ENCODE data around the gene PRODH.
"Not testable (repeated sequence)": the region's sequence is repeated elsewhere in the genome, so short reads cannot be mapped to it uniquely, and the experiment has no call there.

The PRODH gene

GRCh38 chr22:18954303-18954989, 18.4 kb upstream of the PRODH start:
- not testable (repeated sequence) for FAIRE-seq

DNA sequence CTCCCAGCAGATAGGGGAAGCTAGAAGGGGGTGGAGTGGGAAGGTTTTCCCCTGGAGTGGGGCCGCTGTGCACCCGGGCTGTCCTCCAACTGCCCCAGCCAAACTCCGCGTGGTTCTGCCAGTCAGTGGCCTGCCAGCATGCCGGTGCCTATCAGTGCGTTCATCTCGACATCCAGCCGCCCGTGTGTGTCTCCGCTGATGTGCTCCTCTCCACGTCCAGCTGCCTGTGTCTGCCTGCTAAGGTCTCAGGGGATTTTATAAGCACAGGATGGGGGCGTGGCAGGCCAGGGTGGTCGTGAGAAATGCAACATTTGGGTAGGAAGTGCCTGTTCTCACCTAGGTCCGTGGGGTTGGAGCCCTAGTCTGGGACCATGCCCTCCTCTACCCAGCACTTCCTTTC, 17.0 kb upstream of the PRODH start:
- not testable (repeated sequence) for FAIRE-seq

DNA sequence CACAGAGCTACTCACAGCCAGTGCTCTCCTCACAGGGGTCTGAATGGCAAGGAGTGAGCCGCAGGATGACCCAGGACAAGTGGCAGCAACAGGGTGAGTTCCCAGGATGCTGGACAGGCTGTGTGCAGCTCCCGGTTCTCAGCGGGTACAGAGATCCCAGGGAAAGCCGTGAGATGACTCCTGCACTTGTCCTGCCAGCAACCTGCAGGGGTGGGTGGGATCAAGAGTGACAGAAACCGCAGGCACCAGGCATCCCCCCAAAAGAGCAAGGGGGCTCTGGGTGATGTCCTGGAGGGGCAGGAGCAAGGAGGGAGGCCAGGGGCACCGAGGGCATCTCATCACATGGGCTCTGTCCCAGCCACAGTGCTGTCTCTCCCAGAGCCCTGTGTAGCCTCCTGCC, 15.9 kb upstream of the PRODH start:
- FAIRE-seq = no peak

GRCh38 chr22:18950141-18950540, 14.0 kb upstream of the PRODH start:
- no peak for FAIRE-seq

- no peak for FAIRE-seq
Observed at GRCh38 chr22:18947905-18948304, 11.8 kb upstream of the PRODH start.

- FAIRE-seq = not testable (repeated sequence)
Observed at GRCh38 chr22:18947105-18947504, 11.0 kb upstream of the PRODH start.

DNA sequence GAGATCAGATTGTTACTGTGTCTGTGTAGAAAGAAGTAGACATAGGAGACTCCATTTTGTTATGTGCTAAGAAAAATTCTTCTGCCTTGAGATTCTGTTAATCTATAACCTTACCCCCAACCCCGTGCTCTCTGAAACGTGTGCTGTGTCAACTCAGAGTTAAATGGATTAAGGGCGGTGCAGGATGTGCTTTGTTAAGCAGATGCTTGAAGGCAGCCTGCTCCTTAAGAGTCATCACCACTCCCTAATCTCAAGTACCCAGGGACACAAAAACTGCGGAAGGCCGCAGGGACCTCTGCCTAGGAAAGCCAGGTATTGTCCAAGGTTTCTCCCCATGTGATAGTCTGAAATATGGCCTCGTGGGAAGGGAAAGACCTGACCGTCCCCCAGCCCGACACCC, 2.6 kb upstream of the PRODH start:
- FAIRE-seq = not testable (repeated sequence)

- FAIRE-seq = not testable (repeated sequence)
Observed at GRCh38 chr22:18934688-18935087, 1.4 kb downstream of the PRODH start.

GRCh38 chr22:18933914-18934313, 2.2 kb downstream of the PRODH start:
- FAIRE-seq = no peak

GRCh38 chr22:18931905-18932652, 4.0 kb downstream of the PRODH start:
- no peak for FAIRE-seq

- FAIRE-seq = no peak
Observed at GRCh38 chr22:18929459-18929858, 6.6 kb downstream of the PRODH start.

- FAIRE-seq = no peak
Observed at GRCh38 chr22:18927573-18927972, 8.5 kb downstream of the PRODH start.

GRCh38 chr22:18927020-18927419, 9.1 kb downstream of the PRODH start:
- FAIRE-seq = no peak

- no peak for FAIRE-seq
Observed at GRCh38 chr22:18925368-18926064, 10.6 kb downstream of the PRODH start.

DNA sequence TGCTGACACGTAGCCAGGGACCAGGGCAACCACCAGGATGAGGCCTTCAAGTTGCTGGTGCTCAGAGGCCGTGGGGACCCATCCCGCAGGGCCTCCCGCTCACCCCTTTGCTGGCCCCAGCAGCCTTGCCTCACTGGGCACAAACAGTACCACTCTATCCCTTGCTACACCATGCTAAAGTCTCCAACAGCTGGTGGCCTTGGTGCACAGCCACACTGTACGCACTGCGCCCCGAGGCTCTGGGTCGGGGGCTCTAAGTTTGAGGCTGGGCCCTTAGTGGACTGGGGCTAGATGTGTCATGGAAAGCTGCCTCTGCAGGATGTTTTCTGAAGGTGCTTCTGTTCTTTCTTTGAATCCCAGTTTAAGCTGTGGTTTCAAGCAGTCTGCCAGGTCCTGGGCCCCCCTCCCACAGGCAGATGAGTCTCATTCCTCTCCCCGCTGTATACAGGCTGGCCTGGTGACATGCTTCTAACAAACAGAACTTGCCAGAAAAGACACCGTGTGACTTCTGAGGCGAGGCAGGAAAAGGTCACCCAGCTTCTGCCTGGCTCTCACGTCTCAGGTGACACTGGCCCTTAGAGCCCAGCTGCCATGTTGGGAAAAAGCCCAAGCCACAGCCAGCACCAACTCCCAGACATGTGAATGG, 15.7 kb downstream of the PRODH start:
- not testable (repeated sequence) for FAIRE-seq

DNA sequence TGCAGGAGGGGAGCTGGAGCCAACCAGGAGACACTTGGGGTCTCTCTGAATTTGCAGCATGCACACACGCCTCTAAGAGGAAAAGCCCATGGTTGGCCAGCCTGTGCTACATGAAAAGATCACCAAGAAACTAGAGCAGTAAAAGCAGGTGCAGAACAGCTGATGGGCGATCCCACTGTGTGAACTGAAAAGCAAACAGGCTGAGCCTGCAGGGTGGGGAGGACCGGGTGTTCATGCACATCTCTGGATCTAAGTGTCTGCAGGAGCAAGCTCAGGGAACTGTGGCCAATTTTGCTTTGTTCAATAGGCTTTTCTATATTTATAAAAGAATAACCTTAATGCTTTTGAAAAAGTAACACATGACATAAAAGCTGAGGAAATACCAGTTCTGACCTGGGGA, 18.3 kb downstream of the PRODH start:
- FAIRE-seq = not testable (repeated sequence)

DNA sequence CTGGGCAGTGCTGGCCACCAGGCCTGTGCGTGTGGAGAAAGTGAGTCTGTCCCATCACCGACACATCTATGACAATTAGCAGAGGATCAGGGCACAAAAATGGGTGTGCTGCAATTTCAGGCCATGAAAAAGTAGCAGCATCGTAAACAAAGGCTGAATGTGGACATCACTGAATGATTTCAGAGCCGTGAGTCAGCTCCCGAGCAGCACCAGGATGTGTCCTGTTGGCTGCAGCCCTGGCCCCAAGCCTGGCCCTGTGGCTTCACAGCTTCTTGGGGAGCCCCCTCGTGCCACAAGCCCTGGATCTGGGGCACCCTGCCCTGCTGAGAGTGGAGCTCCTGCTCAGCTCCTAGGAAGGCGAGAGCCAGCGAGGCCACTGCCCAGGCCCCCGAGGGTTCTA, 20.5 kb downstream of the PRODH start:
- FAIRE-seq = not testable (repeated sequence)

DNA sequence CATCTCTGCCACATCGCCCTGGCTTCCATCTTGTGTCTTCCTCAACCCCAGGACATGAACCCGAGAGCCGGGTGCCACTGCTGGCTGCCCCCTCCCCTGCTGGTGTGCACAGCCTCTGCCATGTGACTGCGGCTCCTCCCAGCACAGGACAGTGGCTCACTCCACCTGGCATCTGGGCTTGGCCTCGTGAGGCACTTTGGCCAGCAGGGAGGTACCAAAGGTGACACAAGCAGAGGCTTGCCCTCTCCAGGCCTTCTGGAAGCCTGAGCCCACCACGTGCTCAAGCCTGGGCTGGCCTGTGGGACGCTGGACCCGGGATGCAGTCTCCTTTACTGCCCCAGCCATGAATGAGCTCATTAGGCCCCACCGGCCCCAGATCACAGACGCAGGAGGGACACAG, 21.5 kb downstream of the PRODH start:
- not testable (repeated sequence) for FAIRE-seq

GRCh38 chr22:18912264-18912946, 23.7 kb downstream of the PRODH start:
- not testable (repeated sequence) for FAIRE-seq

DNA sequence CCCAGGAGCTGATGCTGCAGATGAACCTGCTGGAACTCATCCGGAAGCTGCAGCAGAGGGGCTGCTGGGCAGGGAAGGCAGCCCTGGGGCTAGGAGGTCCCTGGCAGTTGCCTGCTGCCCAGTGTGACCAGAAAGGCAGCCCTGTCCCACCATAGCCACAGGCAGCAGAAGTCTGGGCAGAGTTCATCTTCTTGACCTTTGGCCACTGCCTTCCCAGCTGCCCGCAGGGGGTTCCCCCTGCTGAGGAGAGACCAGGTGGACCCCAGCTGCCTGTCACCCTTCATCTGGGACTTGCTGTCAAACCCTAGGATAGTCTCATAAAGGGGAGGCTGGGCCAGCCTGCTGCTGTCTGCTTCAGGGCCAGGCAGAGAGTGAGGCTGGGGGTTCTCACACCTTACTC, 24.6 kb downstream of the PRODH start:
- not testable (repeated sequence) for FAIRE-seq

DNA sequence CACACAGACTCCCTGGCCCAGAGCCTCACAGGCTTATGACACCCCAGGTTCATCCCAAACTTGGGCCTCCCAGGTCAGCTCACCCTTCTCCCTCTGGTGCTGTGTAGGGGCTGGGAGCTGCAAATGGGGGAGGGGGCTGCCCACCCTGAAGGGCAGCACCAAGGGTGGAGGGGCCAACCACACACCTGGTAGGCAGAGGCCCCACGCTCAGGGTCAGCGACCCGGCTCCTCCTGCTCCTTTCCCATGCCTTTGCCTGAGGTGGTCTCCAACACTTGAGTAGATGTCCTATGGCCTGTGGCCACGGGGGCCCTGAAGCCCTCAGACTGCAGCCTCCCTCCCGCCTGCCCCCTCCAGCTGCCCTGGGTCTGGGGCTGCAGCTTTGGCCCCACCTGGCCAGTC, 26.5 kb downstream of the PRODH start:
- FAIRE-seq = no peak

DNA sequence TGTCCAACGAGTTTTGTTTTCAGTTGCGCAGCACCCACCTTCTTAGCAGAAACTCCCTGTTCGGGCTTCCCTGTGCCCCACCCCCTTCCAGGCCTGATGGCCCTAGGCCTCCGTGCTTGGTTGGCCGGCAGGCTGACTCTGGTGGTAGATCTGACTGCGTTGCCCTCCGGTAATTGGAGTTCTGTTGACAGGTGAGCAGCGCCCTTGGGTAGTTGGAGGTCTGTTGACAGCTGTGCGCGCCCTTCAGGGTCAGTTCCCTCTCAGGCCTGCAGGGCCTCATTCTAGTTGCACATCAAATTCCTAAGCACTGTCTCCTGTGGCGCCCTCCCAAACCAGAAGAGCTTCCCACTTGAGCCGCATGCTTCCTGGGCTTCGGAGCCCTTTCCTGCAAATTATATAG, 29.2 kb downstream of the PRODH start:
- FAIRE-seq = no peak

- FAIRE-seq = not testable (repeated sequence)
Observed at GRCh38 chr22:18906410-18906745, 29.7 kb downstream of the PRODH start.

Measured in endometrium (tissue), 2 donors.